Measurements from ENCODE around the gene RASAL3.

The RASAL3 gene

DNA sequence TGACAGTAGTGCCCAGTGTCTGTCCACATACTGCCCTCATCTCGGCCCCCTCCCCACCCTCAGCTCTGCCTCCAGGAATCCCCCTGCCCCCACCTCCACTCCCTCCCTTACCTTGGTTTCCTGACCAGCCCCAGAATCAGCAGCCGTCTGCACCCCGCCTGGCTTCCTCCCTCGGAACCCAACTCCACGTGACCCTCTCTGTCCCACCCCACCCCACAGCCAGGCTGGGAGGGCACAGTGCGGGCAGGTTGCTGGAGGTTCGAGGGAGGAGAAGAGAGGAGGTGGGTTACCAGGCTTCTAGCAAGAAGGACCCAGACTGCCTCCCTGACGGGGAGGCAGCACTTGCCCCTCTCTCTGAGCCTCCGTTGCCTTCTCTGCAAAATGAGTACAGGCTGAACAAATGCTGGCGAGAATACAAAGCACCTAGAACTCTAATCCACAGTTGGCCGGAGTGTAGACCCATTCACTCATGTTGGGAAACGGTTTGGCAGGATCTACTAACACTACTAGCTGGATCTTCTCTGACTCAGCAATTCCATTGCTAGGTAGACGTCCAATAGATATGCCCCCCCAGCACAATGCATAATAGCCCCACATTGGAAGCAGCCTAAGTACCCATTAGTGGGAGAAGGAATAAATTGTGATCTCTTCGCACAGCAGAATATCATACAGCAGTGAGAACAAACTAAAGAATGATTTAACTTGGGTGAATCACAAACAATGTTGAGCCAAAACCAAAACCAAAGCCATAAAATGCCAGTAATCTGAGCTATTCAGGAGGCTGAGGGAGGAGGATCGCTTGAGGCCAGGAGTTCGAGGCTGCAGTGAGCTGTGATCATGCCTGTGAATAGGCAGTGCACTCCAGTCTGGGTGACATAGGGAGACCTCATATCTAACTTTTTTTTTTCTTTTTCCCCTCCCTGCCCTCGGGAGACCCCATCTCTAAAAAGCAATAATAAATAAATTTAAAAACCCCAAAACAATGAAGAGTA, at the start of gene RASAL3:
Gene RASAL3, minus strand, starts transcription at position 151 of the 992 bp plus-strand sequence. CDS start 186 bp downstream, outside the sequence.
- TF ChIP-seq, protein P1, sequence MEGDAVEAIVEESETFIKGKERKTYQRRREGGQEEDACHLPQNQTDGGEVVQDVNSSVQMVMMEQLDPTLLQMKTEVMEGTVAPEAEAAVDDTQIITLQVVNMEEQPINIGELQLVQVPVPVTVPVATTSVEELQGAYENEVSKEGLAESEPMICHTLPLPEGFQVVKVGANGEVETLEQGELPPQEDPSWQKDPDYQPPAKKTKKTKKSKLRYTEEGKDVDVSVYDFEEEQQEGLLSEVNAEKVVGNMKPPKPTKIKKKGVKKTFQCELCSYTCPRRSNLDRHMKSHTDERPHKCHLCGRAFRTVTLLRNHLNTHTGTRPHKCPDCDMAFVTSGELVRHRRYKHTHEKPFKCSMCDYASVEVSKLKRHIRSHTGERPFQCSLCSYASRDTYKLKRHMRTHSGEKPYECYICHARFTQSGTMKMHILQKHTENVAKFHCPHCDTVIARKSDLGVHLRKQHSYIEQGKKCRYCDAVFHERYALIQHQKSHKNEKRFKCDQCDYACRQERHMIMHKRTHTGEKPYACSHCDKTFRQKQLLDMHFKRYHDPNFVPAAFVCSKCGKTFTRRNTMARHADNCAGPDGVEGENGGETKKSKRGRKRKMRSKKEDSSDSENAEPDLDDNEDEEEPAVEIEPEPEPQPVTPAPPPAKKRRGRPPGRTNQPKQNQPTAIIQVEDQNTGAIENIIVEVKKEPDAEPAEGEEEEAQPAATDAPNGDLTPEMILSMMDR (IDR thresholded peaks at IDR 0.05): no peak

DNA sequence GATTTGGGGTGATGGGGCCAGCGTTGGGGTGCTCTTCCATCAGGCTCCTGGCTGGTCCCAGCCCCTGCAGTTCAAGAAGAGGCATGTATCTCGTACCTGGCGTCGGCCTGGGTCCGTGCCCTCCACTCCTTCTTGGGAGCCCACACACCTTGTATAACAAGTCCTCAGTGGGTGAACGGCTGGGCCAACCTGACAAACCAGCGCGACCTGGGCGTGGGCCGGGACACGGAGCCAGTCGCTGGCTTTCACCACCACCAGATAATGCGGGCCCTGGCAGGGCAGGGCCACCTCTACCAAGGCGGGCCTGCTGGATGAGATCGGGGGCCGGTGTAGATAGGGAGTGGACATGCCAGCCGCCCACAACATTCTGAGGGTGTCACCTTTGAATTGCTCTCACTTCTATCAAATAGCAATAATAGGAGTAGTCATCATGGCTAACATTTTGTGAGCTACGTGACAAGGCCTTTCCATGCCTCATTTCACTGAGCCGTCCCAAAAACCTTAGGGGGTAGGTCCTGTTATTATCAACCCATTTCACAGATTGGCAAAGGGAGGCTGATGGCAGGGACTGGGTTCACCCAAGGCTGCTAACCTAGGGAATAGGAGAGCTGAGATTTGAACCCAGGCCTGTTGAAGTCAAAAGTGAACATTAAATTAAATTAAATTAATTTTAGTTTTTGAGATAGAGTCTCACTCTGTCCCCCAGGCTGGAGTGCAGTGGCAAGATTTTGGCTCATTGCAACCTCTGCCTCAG, 47.5 kb upstream of the RASAL3 start:
- TF ChIP-seq, protein P1 (IDR thresholded peaks at IDR 0.05): no peak

DNA sequence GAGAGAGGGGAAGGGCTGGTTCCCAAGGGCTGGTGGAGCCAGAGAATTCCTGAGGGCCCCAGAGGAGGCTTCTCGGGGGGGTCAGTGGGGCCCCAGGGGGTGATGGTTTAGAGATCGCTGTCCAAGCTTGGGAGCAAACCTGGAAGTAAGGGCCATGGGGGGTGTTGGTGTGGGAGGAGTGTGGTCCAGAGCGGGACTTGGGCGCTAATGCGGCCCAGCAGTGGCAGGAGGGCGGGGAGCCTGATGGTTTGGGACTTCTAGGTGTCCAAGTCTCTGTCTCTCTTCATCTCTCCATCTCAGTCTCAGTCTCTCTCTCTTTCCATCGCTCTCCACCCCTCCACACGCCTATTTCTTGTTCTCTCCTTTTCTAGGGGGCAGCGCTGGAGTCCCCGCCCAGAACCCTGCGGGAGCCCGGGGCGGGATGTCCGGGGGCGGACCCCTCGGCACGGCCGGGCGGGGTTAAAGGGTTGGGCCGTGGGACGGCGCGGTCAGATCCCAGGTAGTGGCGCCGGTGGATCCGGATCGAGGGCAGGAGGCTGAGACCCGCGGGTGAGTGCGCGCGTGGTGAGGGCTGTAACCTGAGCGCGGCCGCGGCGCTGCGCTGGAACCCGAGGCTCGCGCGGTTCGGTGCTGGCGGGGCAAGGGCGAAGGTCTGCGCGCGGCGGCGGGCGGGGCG, 43.8 kb upstream of the RASAL3 start, which contains the start of gene CYP4F22:
Gene CYP4F22, plus strand, starts transcription at position 491 of the 676 bp plus-strand sequence. CDS start 16,812 bp downstream, outside the sequence.
- TF ChIP-seq, protein P1 (IDR thresholded peaks at IDR 0.05): no peak

DNA sequence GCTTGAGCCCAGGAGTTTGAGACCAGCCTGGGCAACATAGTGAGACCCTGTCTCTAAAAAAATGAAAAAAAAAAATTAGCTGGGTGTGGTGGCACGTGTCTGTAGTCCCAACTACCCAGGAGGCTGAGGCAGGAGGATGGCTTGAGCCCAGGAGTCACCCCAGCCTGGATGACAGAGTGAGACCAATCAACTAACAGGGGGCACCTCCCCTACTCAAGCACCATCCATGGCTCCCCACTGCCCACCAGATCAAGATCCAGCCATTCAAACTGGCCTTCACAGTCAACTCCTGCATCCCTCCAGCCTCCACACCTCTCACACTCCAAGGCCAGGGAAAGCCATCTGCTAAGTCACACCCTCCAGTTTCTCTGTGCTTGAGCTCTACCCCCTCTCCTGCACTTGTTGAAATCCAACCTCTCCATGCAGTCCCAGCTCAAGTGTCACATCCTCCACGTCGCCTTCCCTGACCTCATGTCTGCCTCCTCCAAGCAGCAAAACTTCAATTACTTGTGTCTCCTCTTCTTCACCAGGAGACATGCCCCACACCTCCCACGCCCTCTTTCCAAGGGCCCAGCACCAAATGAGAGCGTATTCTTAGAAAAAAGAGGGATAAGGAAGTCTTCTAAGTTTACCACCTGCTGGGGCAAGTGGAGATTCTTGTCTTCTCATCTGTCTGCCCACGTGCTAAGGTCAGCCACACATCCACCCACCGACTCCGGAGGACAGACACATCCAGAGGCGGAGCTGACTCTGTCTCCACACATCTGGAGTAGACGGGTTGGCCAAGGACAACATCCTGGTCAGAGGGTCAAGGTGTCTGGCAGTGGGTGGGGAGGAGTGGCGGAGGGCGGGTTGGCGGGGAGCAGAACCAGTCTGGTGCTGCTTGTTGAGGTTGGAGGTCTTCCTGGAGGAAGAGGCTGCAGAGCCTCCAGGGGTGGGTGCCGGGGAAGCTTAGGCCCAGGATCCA, 43.0 kb upstream of the RASAL3 start:
- TF ChIP-seq, protein P1 (IDR thresholded peaks at IDR 0.05): no peak

DNA sequence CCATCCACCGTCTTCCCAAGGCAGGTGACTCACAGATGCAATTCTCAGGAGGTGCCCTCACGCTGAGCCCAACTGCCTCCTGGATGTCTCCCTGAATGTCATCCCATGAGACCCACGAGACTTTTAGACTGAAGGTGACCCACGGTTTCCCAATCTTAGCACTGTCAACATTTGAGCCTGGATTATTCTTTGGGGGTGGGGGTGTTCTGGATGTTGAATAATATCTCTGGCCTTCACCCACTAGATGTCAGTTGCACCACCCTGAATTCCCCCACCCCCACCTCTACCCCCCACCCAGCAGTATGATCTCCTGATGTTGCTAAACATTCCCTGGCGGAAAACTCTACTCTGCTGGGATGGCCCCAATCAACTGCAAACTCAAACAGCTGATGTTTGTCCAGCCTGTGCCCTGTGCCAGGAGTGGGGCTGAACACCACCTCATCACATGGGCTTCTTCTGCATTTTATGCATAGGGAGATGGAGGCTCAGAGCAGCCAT, 41.8 kb upstream of the RASAL3 start:
- TF ChIP-seq, protein P1 (IDR thresholded peaks at IDR 0.05): no peak

DNA sequence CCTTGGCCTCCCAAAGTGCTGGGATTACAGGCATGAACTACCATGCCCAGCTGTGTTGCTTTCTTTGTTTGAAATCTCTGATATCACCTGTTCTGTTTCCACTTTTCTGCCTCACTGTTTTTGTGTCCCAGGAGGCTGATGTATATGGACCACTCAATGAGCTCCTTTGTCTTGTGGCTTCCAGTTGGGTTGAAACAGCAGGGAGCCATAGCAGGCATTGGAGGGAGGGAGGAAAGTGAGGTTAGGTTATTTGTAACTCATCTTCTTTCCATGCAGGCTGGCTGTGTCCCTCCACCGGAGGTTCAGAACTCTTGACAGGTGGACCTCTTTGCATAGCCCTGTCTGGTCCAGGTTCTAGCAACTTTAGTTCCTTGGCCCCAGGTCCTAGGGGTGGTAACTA, 37.9 kb upstream of the RASAL3 start:
- TF ChIP-seq, protein P1 (IDR thresholded peaks at IDR 0.05): no peak
